ENCODE measurements around the gene LYRM7. TPM values are rescaled to one million over a fixed set of nuclear protein-coding genes. Genes with fewer than 3 reads are reported as not detected.
A peak's percentile ranks its signal among the peaks of the same experiment; 100 is the strongest.

The LYRM7 gene
- total and polyA plus RNA-seq, 10 of the 15 experiments (the other 5 are each of a cell fraction or from before 2014, with no cell fraction given), result 9.2 to 68.8 (median 20.2) TPM

GRCh38 chr5:131164191-131165118 is 6.3 kb upstream of the LYRM7 start (continued):
- TF ChIP-seq SRF (IDR thresholded peaks at IDR 0.05; ENCODE audit: low read depth in 2 of 2, low read length in 2 of 2), result no peak
- TF ChIP-seq NR2C1 (IDR thresholded peaks at IDR 0.05), result no peak
- no peak for TF ChIP-seq REST (IDR thresholded peaks at IDR 0.05; ENCODE audit: low read depth, low read length)
- TF ChIP-seq FOXK2 (IDR thresholded peaks at IDR 0.05), result no peak
- peak in 1 of 2 experiments; percentile 34; a peak in 2 of 4 replicates for TF ChIP-seq BHLHE40 (IDR thresholded peaks at IDR 0.05; ENCODE audit: borderline replicate concordance in 1 of 2, low read depth in 2 of 2, low read length in 1 of 2)
- TF ChIP-seq CBFB (IDR thresholded peaks at IDR 0.05; ENCODE audit: low read depth), result no peak
- TF ChIP-seq ESRRA (IDR thresholded peaks at IDR 0.05; ENCODE audit: low read length), result no peak
- TF ChIP-seq PKNOX1 (IDR thresholded peaks at IDR 0.05), result no peak
- no peak; the same call in 1 of the 2 replicates for TF ChIP-seq CBX5 (IDR thresholded peaks at IDR 0.05; ENCODE audit: low read depth)
- TF ChIP-seq POLR2AphosphoS5 (IDR thresholded peaks at IDR 0.05; ENCODE audit: low read length), result no peak
- TF ChIP-seq TARDBP (IDR thresholded peaks at IDR 0.05; ENCODE audit: borderline replicate concordance), result no peak
- TF ChIP-seq IRF4 (IDR thresholded peaks at IDR 0.05; ENCODE audit: low read depth, low read length), result no peak
- 0 out of 4 replicates have a peak, but pooled peaks of 1 of the 2 experiments have one; percentile 12 for TF ChIP-seq ETV6 (conservative IDR thresholded peaks at IDR 0.05 in 1 of 2, IDR thresholded peaks at IDR 0.05 in 1 of 2; ENCODE audit: borderline replicate concordance in 1 of 2, low read depth in 1 of 2)
- no peak for TF ChIP-seq BMI1 (IDR thresholded peaks at IDR 0.05; ENCODE audit: borderline replicate concordance)
- peak; percentile 90; the same call in 1 of the 2 replicates for TF ChIP-seq GATAD2B (conservative IDR thresholded peaks at IDR 0.05; ENCODE audit: low read depth)
- TF ChIP-seq ASH2L (IDR thresholded peaks at IDR 0.05; ENCODE audit: borderline replicate concordance, low read depth), result 0 out of 2 replicates have a peak, but pooled peaks have one; percentile 22
- no peak for TF ChIP-seq ZZZ3 (IDR thresholded peaks at IDR 0.05; ENCODE audit: control insufficient read depth, insufficient read length, low read depth)
- TF ChIP-seq TCF3 (IDR thresholded peaks at IDR 0.05; ENCODE audit: borderline replicate concordance, insufficient read depth, low read depth, low read length), result no peak
- peak; percentile 19; the same call in 1 of the 2 replicates for TF ChIP-seq ELK1 (IDR thresholded peaks at IDR 0.05; ENCODE audit: low read depth, low read length)
- peak; percentile 84 for TF ChIP-seq NKRF (conservative IDR thresholded peaks at IDR 0.05)
- TF ChIP-seq WRNIP1 (IDR thresholded peaks at IDR 0.05; ENCODE audit: borderline replicate concordance, low read depth, low read length), result no peak
- TF ChIP-seq SREBF1 (IDR thresholded peaks at IDR 0.05; ENCODE audit: low read length), result no peak
